ENCODE data around the gene LUZP2. TPM values are rescaled to one million over a fixed set of nuclear protein-coding genes. Genes with fewer than 3 reads are reported as not detected.

The LUZP2 gene
- total and polyA plus RNA-seq, 10 donors: 0.03 to 2.9 (median 0.40) TPM; not detected in 3

GRCh38 chr11:24513479-24514218 lies 16.8 kb downstream of the LUZP2 start:
- Histone ChIP-seq H3K4me1 (no peaks in the 10 kb centered on the region), H3K27ac (no peak overlapping the region), H3K9me3 (peaks cover 0 to 3% (median 0%) of the 10 kb centered on the region in 8 donors), H3K27me3 (replicated peaks in 1 of 7) (no peaks in the 10 kb centered on the region), H3K4me3 (no peak overlapping the region), H3K36me3 (no peaks in the 10 kb centered on the region)
- DNase-seq: no peak
- WGBS, 5 donors: 76 to 86% (median 78%) methylated on average over 3 of the region's 3 CpGs
- no peak for TF ChIP-seq POLR2AphosphoS5 (IDR thresholded peaks at IDR 0.05)
- TF ChIP-seq POLR2A (IDR thresholded peaks at IDR 0.05): no peak
- TF ChIP-seq CTCF (IDR thresholded peaks at IDR 0.05 in 8 of 11, conservative IDR thresholded peaks at IDR 0.05 in 3 of 11): no peak
- intact Hi-C loops (cut with DNase I; ENCODE audit: low total_unique reads): no loop called here

GRCh38 chr11:24514219-24514594 lies 17.4 kb downstream of the LUZP2 start:
- Histone ChIP-seq H3K27ac (no peak overlapping the region), H3K27me3 (replicated peaks in 1 of 7) (no peaks in the 10 kb centered on the region), H3K4me3 (no peak overlapping the region), H3K9me3 (peaks cover 0 to 3% (median 0%) of the 10 kb centered on the region in 8 donors), H3K36me3 (no peaks in the 10 kb centered on the region), H3K4me1 (no peaks in the 10 kb centered on the region)
- no peak for DNase-seq
- intact Hi-C loops (cut with DNase I; ENCODE audit: low total_unique reads): no loop called here
- 47 to 76% (median 58%) methylated on average over 2 of the region's 2 CpGs for WGBS, 5 donors
- TF ChIP-seq CTCF (IDR thresholded peaks at IDR 0.05 in 8 of 11, conservative IDR thresholded peaks at IDR 0.05 in 3 of 11) (no peak), POLR2A (IDR thresholded peaks at IDR 0.05) (no peak), POLR2AphosphoS5 (IDR thresholded peaks at IDR 0.05) (no peak)

GRCh38 chr11:24515632-24516031 lies 18.8 kb downstream of the LUZP2 start:
- Histone ChIP-seq H3K4me1 (no peaks in the 10 kb centered on the region), H3K27me3 (replicated peaks in 1 of 7) (no peaks in the 10 kb centered on the region), H3K27ac (no peak overlapping the region), H3K36me3 (no peaks in the 10 kb centered on the region), H3K9me3 (peaks cover 0 to 2% (median 0%) of the 10 kb centered on the region in 8 donors), H3K4me3 (no peak overlapping the region)
- 80 to 89% (median 88%) methylated on average over 1 of the region's 1 CpG for WGBS, 5 donors
- DNase-seq: no peak
- TF ChIP-seq POLR2A (IDR thresholded peaks at IDR 0.05) (no peak), CTCF (IDR thresholded peaks at IDR 0.05 in 8 of 11, conservative IDR thresholded peaks at IDR 0.05 in 3 of 11) (no peak), POLR2AphosphoS5 (IDR thresholded peaks at IDR 0.05) (no peak)
- intact Hi-C loops (cut with DNase I; ENCODE audit: low total_unique reads): no loop called here

- TF ChIP-seq CTCF (IDR thresholded peaks at IDR 0.05 in 8 of 11, conservative IDR thresholded peaks at IDR 0.05 in 3 of 11) (no peak), POLR2A (IDR thresholded peaks at IDR 0.05) (no peak), POLR2AphosphoS5 (IDR thresholded peaks at IDR 0.05) (no peak)
Measured at GRCh38 chr11:24516638-24517037, 19.8 kb downstream of the LUZP2 start.

More at GRCh38 chr11:24516638-24517037, 19.8 kb downstream of the LUZP2 start:
- Histone ChIP-seq H3K4me3 (no peak overlapping the region), H3K36me3 (no peaks in the 10 kb centered on the region), H3K27me3 (replicated peaks in 1 of 7) (no peaks in the 10 kb centered on the region), H3K9me3 (no peaks in the 10 kb centered on the region), H3K27ac (no peak overlapping the region), H3K4me1 (no peaks in the 10 kb centered on the region)
- intact Hi-C loops (cut with DNase I; ENCODE audit: low total_unique reads): no loop called here
- DNase-seq: no peak
